ENCODE measurements around the gene TNNT2.

TNNT2 gene

GRCh38 chr1:201354901-201355295, 22.6 kb downstream of the TNNT2 start:
- ATAC-seq, result no peak

- ATAC-seq, result no peak
Measured at GRCh38 chr1:201354151-201354900, 23.2 kb downstream of the TNNT2 start.

GRCh38 chr1:201353186-201353940, 24.1 kb downstream of the TNNT2 start:
- no peak for ATAC-seq

- ATAC-seq, result no peak
Measured at GRCh38 chr1:201351617-201352016, 25.9 kb downstream of the TNNT2 start.

GRCh38 chr1:201350884-201351283, 26.6 kb downstream of the TNNT2 start:
- no peak for ATAC-seq

- no peak for ATAC-seq
Measured at GRCh38 chr1:201350361-201350725, 27.1 kb downstream of the TNNT2 start.

- no peak for ATAC-seq
Measured at GRCh38 chr1:201349092-201349491, 28.4 kb downstream of the TNNT2 start.

- ATAC-seq, result no peak
Measured at GRCh38 chr1:201348211-201348566, 29.3 kb downstream of the TNNT2 start.

- ATAC-seq, result no peak
Measured at GRCh38 chr1:201347498-201348210, 29.8 kb downstream of the TNNT2 start.

- no peak for ATAC-seq
Measured at GRCh38 chr1:201346987-201347386, 30.5 kb downstream of the TNNT2 start.

- ATAC-seq, result no peak
Measured at GRCh38 chr1:201346337-201346939, 31.0 kb downstream of the TNNT2 start.

- ATAC-seq, result no peak
Measured at GRCh38 chr1:201345081-201345355, 32.5 kb downstream of the TNNT2 start.

GRCh38 chr1:201344206-201345080, 33.0 kb downstream of the TNNT2 start:
- ATAC-seq, result no peak

GRCh38 chr1:201341377-201341776, 36.1 kb downstream of the TNNT2 start:
- no peak for ATAC-seq

GRCh38 chr1:201336711-201337450, 40.6 kb downstream of the TNNT2 start:
- ATAC-seq, result no peak

- ATAC-seq, result no peak
Measured at GRCh38 chr1:201335901-201336300, 41.6 kb downstream of the TNNT2 start.

GRCh38 chr1:201335174-201335870, 42.2 kb downstream of the TNNT2 start:
- ATAC-seq, result no peak

GRCh38 chr1:201334325-201335173, 42.9 kb downstream of the TNNT2 start:
- ATAC-seq, result no peak

- ATAC-seq, result no peak
Measured at GRCh38 chr1:201332616-201333335, 44.7 kb downstream of the TNNT2 start.

- ATAC-seq, result no peak
Measured at GRCh38 chr1:201332021-201332420, 45.5 kb downstream of the TNNT2 start.

All from activated CD4-positive, CD25-positive, alpha-beta regulatory T cell treated with anti-CD3 and anti-CD28 coated beads, Interleukin-2, amount 50 U/mL, for 24 hours (primary cell).